ENCODE measurements around the gene ELMO3. TPM values are rescaled to one million over a fixed set of nuclear protein-coding genes. Genes with fewer than 3 reads are reported as not detected.

Gene ELMO3, protein sequence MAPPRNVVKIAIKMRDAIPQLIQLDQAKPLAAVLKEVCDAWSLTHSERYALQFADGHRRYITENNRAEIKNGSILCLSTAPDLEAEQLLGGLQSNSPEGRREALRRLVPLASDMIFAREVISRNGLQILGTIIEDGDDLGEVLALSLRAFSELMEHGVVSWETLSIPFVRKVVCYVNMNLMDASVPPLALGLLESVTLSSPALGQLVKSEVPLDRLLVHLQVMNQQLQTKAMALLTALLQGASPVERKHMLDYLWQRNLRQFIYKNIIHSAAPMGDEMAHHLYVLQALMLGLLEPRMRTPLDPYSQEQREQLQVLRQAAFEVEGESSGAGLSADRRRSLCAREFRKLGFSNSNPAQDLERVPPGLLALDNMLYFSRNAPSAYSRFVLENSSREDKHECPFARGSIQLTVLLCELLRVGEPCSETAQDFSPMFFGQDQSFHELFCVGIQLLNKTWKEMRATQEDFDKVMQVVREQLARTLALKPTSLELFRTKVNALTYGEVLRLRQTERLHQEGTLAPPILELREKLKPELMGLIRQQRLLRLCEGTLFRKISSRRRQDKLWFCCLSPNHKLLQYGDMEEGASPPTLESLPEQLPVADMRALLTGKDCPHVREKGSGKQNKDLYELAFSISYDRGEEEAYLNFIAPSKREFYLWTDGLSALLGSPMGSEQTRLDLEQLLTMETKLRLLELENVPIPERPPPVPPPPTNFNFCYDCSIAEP
- polyA plus RNA-seq (ENCODE audit: insufficient read length in 10 of 10): 1 to 10 TPM in 6 of 10 donors, under 1 TPM in 4; 0.48 to 2.2 (median 1.2) TPM
- long read RNA-seq, donor 1: 0 reads
- long read RNA-seq, donor 2: 0 reads
- long read RNA-seq, donor 3: 0 reads
- long read RNA-seq, donor 4: 0 reads
- long read RNA-seq, donor 5: 0 reads
- long read RNA-seq, donor 6: 0 reads
- long read RNA-seq, donor 7: 0 reads
- long read RNA-seq, donor 8: 0 reads
- long read RNA-seq, donor 9: 0 reads

DNA sequence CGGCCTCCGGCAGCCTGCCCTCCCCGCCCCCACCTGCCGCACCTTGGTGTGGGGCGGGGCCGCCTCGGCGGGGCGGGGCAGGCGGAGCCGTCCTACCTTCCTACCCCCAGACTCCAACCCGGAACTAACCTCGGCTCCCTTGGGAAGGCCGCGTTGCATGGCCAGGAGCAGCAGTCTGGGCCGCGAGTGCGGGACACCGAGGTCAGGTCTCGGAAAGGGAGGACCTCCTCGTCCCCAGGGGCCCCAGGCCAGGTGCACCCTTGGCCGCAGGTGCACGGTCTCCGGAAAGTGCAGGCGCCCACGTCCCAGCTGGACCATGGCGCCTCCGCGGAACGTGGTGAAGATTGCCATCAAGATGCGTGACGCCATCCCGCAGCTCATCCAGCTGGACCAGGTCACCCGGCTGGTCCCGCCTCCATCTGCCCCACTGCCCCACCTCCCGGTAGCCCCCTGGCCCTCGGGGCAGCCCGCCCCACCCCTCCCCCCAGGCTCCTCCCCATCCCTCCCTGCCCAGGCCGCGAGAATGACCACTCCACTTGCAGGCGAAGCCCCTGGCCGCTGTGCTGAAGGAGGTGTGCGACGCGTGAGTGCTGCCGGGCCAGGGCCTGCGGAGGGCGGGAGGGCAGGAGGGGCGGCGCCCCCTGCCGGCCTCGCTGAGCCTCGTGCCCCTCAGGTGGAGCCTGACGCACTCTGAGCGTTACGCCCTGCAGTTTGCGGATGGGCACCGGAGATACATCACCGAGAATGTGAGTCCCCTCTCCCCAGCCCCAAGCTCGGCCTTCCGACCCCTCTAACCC lies at the start of gene ELMO3:
TSS of gene ELMO3 (plus strand) at position 121 of the 797 bp plus-strand sequence. CDS start at position 317, 196 bp downstream.
- no peak for DNase-seq

DNA sequence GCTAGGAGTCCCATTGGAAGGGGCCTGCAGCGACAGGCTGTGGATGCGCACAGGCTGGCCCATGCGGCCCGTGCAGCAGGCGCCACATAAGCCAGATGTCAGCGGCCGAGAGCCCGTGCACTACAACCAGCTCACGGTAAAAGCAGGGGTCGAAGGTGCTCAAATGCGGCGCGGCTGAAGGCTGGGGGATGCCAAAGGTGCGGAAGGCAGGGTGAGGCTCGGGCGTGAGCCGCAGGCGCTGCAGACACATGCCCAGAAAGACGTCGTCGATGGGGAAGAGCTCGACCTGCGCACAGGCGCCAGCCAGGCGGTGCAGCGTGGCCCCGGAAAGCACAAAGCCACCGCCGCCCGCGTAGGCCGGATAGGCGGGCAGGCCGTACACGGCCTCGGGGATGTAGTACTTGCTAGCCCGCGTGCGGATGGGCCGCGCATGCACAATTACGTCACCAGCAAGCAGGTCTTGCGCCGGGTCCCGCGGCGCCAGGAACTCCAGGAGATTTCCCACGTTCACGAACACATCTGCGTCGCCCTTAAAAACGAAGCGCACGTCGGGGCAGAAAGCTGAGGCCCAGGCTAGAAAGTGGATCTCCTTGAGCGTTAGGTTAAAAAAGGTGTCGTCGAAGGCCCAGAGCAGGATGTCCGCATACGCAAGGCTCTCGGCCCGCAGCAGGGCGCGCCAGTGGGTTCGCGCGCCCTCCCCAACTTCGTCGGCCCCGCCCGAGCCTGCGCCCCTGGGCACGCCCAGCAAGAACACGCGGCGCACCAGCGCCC lies 49.5 kb upstream of the ELMO3 start:
- DNase-seq: peak in 1 of 3 donors; percentile 40

DNA sequence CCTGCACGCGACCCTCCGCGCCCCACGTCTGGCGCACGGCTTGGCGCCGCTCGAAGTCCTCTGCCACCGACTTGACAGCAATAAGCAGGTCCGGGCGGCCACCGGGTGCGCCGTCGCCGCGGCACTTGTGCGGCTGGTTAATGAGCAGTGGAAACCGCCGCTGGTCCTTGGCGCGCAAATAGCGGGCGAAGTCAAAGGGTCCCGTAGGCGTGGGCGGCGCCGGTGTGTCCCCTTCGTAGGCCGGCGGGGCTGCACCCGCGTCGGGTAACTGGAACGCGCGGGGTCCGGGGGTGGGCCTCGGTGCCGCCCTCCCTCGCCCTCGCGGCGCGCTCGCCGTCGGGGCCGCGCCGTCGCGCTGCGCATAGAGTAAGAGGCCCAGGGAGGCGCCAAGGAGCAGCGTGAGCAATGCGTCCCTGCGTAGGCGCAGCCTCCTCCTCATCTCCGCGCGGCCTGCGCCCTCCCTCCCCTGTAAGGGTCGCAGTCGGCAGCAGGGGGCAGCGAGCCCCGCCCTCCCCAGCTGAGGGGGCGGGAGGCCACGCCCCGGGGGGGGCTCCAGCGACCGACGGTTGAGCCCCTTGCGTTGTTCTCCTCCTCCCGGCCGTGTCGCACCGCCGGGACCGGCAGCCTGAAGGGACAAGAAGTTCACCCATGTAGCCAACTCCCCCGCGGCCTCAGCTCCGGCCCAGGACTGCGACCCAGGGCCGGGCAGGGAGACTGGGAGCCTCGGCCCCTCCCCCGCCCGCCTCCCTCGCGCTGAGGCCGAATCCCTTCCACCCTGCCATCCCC lies 48.7 kb upstream of the ELMO3 start:
- DNase-seq: peak in 2 of 3 donors; percentile 88 to 94

DNA sequence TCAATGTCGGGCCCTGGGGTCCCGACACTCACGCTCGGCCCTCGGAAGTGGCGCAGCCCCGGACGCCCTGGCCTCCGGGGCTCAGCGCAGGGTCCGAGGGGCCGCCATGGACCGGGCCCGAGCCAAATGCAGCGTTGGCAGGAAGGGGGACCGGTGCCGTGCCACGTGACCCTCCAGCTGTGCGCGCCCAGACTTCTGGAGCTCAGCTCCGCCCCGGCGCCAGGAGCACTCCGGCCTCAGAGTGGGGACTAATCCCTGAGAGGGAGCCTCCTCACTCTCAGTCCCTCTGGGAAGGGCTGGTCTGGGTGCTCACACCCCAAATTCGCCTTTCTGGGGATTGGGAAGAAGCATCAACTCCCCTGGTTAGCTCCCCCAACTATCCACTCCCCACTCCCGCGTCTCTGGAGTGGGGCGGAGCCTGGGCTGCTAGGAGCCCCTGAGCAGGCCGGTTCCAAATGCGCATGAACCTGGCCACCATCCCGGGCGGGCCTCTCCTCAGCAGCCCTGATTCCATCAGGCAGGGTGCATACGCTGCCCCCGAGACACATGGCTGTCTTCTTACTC lies 48.0 kb upstream of the ELMO3 start, which contains the start of gene B3GNT9:
TSS of gene B3GNT9 (minus strand) at position 166 of the 564 bp plus-strand sequence. CDS start 513 bp downstream, outside the sequence.
- peak; percentile 68 to 96 (median 90) for DNase-seq

DNA sequence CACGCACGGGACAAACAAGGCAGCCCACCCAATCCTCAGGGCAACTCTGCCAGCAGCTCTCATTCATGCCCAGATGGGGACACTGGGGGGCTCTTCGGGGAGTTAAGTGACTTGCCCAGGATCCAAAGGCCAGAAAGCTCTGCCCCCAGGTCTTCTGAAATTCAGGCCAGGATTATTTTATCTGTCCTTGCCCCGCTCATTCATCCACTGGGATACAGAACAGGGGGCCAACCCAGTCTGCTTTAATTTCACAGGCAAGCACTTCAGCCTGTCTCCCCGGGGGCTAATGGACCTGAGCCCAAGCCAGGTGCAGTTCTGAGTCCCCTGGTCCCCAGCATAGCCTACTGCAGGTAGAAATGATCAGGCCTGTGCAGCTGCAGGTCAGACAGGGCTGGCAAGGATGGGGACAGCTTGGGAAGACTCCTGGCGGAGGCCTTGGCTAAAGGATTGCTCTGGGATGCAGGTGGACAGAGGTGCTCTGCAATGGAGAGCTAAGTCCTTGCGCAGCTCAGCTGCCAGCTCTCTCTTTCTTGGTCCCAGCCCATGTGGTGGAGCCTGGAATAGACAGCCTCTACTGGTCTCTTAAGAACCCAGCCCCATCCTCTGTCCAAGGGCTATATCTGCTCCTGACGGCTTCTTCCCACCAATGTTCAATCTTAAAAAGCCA lies 47.4 kb upstream of the ELMO3 start:
- DNase-seq: no peak

DNA sequence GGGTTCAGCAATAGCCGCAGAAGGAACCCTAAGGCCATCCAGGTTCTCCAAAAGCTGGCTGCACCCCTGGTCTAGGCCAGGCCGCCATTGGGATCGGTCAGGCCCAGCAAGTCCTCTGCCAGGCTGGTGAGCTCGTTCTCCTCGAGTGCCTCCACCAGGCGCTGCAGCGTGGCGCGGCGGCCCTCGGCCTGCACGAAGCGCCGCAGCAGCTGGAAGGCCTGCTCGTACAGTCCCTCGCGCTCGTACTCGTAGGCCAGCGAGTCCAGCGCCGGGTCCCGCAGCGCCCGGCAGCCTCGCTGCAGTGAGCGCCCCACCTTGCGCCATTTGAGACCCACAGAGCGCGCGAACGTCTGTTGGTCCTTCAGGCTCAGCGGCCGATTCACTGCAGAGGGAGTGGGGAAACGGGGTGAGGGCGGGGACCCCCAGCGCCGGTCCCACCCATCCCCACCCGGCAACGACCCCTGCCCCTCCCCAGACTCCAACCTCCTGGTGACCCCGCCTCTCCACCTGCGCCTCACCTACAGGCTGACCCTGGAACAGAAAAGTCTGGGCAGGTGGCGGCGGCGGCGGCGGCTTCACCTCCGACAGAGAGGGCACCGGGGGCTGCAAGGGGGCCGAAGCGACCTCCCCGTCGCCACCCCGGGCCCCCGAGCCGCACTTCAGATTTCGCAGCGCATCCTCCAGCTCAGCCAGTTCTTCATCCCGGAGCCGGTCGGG lies 44.2 kb upstream of the ELMO3 start:
- peak in 1 of 3 donors; percentile 11 for DNase-seq

DNA sequence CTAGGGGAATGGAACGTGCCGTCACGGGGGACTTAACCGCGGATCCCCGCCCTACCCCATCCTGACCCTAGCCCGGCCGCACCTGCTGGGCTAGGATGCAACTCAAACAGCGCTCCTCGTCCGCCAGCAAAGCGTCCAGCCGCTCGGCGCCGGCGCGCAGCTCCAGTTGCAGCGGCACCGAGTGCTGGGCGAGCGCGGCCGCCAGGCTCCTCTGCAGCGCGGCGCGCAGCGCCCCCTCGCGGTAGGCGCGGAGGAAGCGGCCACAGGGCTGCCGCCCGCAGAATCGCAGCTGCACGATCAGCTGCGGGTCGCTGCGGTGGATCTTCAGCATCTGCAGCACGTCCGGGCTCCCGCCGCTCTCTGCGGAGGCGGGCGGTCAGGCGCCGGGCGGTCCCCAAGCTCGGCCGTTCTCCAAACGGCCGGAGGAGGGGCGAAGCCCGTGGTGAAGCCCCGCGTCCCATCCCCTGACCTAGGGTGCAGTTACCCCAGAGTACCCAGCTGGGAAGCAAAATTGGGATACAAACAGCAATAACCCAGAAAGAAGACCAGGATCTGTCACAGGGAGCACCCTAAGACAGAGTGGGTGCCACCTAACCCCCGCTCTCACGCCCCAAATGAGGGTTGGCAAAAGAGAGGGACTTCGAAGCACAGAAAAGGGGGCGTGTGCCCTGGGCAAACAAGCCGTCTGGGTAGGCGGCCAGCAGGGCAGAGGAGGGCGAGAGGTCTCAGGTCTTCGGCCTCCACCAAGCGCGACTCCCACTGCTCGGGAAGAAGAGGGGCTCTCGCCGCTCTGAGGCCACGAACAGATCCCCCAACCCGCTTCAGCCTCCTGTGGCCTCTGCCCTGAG lies 43.4 kb upstream of the ELMO3 start:
- DNase-seq: peak in 2 of 3 donors; percentile 91 to 92

DNA sequence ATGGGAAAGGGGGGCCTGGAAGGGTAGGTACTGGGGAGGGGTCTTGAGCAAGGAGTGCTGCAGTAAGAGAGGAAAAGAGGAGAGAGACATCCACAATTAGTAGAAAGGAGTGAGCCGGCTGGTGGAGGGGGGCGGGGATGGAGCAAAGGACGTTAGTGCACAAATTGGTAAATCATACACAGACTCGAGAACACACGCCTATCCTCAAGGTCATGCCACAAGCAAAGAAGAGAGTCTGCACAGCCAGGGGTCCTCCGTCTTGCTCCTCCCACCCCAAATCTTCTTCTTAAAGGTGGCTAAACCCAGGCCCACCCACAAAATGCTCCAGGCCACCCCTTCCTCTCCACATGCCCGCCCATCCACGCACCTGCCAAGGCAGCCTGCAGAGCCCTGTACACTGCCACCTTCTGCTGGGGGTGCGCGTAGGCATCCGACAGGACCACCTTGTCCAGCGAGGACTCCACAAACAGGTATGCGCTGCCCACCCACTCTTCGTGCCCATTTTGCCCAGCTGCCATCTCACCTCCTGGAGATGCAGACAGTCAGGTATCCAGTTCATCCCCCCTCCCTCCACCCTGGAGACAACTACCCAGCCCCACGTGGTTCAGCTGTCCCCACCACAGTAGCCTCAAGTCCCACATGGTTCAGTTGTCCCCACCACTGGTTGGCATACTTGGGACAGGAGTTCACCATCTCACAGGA lies 42.6 kb upstream of the ELMO3 start:
- no peak for DNase-seq

DNA sequence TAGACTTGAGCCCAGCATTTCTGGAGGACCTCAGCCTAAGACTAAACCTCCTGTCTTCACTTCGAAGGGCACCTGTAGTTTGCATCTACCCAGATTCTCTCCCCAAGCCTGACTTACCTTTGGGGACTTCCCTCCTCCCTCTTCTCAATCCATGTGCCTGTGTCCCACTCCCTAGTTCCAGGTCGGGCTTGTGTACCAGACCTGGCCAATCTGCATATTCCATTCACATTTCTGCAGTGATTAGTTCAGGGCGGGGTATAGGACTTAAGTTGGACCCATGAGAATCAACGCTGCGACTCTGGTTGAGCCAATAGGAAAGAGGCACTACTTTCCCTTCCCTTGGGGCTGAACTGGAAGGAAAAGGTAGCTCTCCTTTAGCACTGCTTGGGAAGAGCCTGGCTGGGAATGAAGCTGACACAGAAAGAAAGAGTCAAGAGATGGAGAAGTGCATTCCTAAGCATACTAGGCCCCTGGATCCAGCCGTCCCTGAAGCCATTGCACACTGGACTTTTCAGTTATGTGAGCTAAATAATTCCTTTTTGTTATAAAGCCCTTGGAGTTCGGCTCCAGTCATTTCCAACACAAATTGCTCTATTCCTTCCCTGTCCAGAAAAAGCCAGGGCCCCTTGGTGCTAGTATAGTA lies 41.7 kb upstream of the ELMO3 start:
- no peak for DNase-seq

DNA sequence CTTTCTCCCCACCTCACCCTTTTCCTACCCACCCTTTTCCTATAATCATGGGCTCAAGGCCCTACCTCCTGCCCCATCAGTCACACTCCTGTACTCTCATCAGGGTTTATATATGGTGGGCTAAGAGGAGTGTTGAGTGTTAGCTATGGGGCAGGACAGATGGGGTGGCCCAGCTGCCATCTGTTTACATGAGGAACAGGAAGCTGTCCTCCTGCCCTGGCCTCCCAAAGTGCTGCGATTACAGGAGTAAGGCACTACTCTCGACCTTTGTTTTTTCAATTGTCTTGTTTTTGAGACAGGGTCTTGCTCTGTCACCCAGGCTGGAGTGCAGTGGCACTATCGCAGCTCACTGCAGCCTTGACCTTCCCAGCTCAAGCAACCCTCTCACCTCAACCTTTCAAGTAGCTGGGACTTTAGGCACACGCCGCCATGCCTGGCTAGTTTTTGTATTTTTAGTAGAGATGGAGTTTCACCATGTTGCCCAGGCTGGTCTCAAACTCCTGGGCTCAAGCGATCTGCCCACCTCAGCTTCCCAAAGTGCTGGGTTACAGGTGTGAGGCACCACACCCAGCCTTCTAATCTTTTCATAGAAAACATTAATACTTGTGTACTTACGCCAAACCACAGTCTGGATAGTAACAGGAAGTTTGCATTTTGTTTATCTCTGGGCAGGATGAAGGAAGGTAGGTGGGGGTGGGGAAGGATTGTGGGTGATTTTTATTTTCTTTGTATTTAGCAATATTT lies 40.9 kb upstream of the ELMO3 start:
- no peak for DNase-seq

DNA sequence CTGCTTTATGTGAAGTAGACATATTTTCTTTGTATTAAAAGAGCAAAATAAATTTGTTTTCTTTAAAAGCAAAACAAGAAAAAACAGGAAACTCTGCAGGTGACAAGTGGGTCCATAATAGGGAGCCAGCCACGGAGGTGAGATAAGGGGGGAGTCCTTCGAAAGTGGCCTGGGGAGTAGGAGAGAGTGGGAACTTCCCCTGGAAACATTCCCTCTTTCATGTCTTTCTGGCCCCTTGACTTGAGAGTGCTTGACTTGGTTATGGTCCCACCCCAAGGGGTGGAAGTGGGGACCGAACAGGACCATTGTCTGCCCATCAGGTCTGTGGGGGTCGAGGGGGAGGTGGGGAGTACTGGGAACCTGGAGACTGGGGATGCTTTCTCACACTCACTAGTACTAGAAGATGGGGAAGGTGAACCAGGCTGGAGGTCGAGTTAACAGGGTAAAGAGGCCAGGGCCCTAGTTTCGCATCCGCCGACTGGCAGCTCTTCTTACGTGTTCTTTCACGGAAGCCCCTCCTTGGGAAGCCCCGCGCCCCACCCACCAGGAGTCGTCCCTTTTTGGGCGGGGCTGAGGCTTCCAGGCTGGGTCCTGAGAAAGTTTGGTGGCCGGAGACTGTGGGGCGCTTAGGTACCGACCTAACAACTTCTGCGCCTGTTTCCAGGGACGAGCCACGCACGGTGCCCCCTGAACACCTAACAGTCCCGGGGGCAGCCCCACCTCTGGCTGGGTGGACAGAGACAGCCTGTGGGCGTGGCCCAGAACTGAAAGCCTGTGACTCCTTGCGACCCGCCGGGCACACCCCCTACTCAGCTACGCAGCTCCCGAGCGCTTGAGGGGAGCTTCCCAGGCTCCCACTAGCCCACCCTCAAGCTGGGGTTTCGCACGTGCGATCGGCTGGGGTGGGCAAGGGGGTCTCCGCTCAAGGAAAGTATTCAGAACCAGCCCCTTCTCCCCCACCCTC lies 40.0 kb upstream of the ELMO3 start:
- peak in 1 of 3 donors; percentile 45 for DNase-seq

DNA sequence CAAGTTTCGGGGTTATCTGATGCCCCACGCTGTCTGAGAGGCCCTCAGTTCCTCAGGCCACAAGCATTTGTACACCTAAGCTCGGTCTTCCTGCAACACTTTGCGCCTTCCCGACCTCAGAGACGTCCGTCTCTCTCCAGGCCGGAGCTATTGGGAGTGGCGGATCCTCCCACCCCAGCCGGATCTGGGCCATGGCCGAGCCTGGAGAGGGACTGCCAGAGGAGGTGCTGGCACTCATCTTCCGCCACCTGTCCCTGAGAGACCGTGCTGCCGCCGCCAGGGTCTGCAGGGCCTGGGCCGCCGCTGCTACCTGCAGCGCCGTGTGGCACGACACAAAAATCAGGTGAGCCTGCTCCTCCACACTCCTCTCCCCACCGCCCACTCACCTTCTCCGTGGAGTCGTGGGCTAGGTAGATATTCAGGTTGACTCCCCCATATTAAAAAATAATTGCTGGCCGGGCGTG lies 37.3 kb upstream of the ELMO3 start:
- DNase-seq: no peak

DNA sequence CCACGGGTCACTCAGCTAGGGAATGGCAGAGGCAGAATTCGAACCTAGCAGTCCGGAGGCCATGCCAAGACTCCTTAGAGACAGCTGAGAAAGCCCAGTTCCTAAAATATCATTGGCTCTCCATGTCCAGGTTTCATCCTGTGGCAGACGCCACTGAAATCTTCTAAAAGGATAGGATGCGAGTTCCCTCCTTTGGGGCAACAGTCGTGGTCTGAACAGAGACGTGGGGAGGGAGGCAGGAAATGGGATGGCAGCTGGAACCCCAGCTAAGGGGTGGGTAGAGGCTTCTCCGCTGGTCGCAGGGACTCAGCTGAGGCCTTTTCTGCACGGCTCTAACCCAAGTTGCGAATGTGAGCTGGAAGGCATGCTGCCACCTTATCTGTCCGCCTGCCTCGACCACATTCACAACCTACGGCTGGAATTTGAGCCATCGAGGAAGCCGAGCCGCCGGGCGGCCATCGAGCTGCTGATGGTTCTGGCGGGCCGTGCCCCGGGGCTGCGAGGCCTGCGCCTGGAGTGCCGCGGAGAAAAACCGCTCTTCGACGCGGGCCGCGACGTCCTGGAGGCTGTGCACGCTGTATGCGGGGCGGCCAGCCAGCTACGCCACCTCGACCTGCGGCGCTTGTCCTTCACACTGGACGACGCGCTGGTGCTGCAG lies 36.3 kb upstream of the ELMO3 start:
- no peak for DNase-seq
